GM12878 (cell line): ENCODE data around the gene ANKRD31. TPM values are rescaled to one million over a fixed set of nuclear protein-coding genes. Genes with fewer than 3 reads are reported as not detected.

ENCODE experiments used
- ATAC-seq: fragments of 200-7000 bp; cut with Tn5 transposase; 3 replicates; pipeline ENCODE4 v1.9.1; 2020; ENCODE audit warnings: mild to moderate bottlenecking, moderate library complexity
- BruUV-seq: library from RNA; stranded (reverse); fragments of 400-500 nt; replicated peaks from 2 replicates; lab custom pipeline; 2021; lab: Mats Ljungman, UMichigan
- CTCF ChIA-PET: fragments of 300-600 bp; sonication (Branson Sonifier 250); formaldehyde crosslinking; extraction: SDS; loops from one replicate; lab custom pipeline; 2021; ENCODE audit warnings: inconsistent platforms; lab: Yijun Ruan, JAX
- POLR2A ChIA-PET: fragments of 350-600 bp; formaldehyde crosslinking; extraction: SDS; loops from one replicate; lab custom pipeline; 2021; ENCODE audit warnings: inconsistent platforms; lab: Charles Lee
- RAD21 ChIA-PET: fragments of 300-600 bp; sonication (Branson Sonifier 250); formaldehyde crosslinking; loops from one replicate; lab custom pipeline; 2023; ENCODE audit warnings: antibody characterized with exemption; ENCODE audit not compliant: unreplicated experiment; lab: Charles Lee
- SMC1A ChIA-PET: fragments of 300-600 bp; sonication (Branson Sonifier 250); formaldehyde crosslinking; loops from one replicate; lab custom pipeline; 2023; ENCODE audit not compliant: unreplicated experiment, uncharacterized antibody; lab: Charles Lee
- DNase-seq: peaks from one replicate; pipeline ENCODE4 v3.0.0-alpha.2; 2011; ENCODE audit warnings: low read depth, low spot score
- FAIRE-seq: peaks from 3 replicates; lab custom pipeline; 2011; peaks lifted over from hg19 to GRCh38; lab: Jason Lieb, UNC
- H2AFZ ChIP-seq: 2 replicates; pipeline ENCODE4 v1.6.0; 2011; ENCODE audit warnings: low read depth, low read length, control low read depth; ENCODE audit not compliant: control insufficient read depth
- H3K27ac ChIP-seq: 2 replicates; pipeline ENCODE4 v1.5.1; 2011; ENCODE audit warnings: control low read depth; ENCODE audit not compliant: control insufficient read depth, insufficient read depth
- H3K27me3 ChIP-seq, 2 experiments: replicated peaks in 1 of 2; 2 replicates each; pipeline versions ENCODE4 v1.6.0 to v1.6.1; 2011; ENCODE audit warnings: low read length in 1 of 2; ENCODE audit not compliant: control insufficient read depth in 2 of 2, insufficient read depth in 2 of 2
- H3K36me3 ChIP-seq, 2 experiments: 2 replicates each; pipeline ENCODE4 v1.5.1; 2011; ENCODE audit warnings: low read length in 1 of 2; ENCODE audit not compliant: control insufficient read depth in 2 of 2, insufficient read depth in 2 of 2
- H3K4me1 ChIP-seq: 2 replicates; pipeline ENCODE4 v1.6.1; 2011; ENCODE audit warnings: mild to moderate bottlenecking, low read length, moderate library complexity, mixed read lengths; ENCODE audit not compliant: control insufficient read depth, insufficient read depth
- H3K4me2 ChIP-seq: 2 replicates; pipeline ENCODE4 v1.6.0; 2011; ENCODE audit warnings: control low read depth; ENCODE audit not compliant: control insufficient read depth, insufficient read depth
- H3K4me3 ChIP-seq: fragments of 200-600 bp; sonication (generic); 2 replicates; pipeline ENCODE4 v1.5.1; 2016
- H3K79me2 ChIP-seq: 2 replicates; pipeline ENCODE4 v1.6.0; 2011; ENCODE audit warnings: low read length; ENCODE audit not compliant: control insufficient read depth, insufficient read depth
- H3K9ac ChIP-seq: 2 replicates; pipeline ENCODE4 v1.8.0; 2011; ENCODE audit warnings: low read length, control low read depth, mixed read lengths; ENCODE audit not compliant: control insufficient read depth, insufficient read depth
- H3K9me3 ChIP-seq: replicated peaks from 3 replicates; pipeline ENCODE4 v1.5.1; 2011; ENCODE audit warnings: mild to moderate bottlenecking, low read length; ENCODE audit not compliant: control insufficient read depth, insufficient read depth
- H4K20me1 ChIP-seq: 2 replicates; pipeline ENCODE4 v1.6.0; 2011; ENCODE audit not compliant: control insufficient read depth, insufficient read depth
- ASH2L ChIP-seq: fragments of 300-600, 200-600 bp; sonication (generic); IDR thresholded peaks from 2 replicates; pipeline ENCODE4 v1.6.1; 2017; ENCODE audit warnings: low read depth, mild to moderate bottlenecking, borderline replicate concordance
- BMI1 ChIP-seq: fragments of 450-650 bp; IDR thresholded peaks from 2 replicates; pipeline ENCODE4 v1.6.1; 2016; ENCODE audit warnings: mild to moderate bottlenecking, moderate library complexity, borderline replicate concordance
- EGR1 ChIP-seq, 2 experiments: IDR thresholded peaks; 1 replicate in 1 of 2; 2 replicates in 1 of 2; pipeline ENCODE4 v1.6.1; 2011 to 2012; ENCODE audit warnings: low read depth in 2 of 2, low read length in 2 of 2, borderline replicate concordance in 1 of 2, mild to moderate bottlenecking in 1 of 2, moderate library complexity in 1 of 2
- HDAC6 ChIP-seq: fragments of 200-600 bp; sonication (generic); IDR thresholded peaks from one replicate; pipeline ENCODE4 v1.8.0; 2017; ENCODE audit warnings: antibody characterized with exemption; ENCODE audit not compliant: unreplicated experiment
- IKZF1 ChIP-seq: fragments of 450-650 bp; conservative IDR thresholded peaks from 2 replicates; pipeline ENCODE4 v1.6.1; 2017; ENCODE audit warnings: antibody characterized with exemption, mild to moderate bottlenecking
- LARP7 ChIP-seq: fragments of 450-650 bp; IDR thresholded peaks from 2 replicates; pipeline ENCODE4 v1.6.1; 2017; ENCODE audit warnings: mild to moderate bottlenecking
- MXI1 ChIP-seq: fragments of 150-350 bp; IDR thresholded peaks from 2 replicates; pipeline ENCODE4 v1.6.1; 2011; ENCODE audit warnings: low read depth, mild to moderate bottlenecking, inconsistent platforms, low read length, improper control_type of control experiment
- MYB ChIP-seq: fragments of 150-350 bp; IDR thresholded peaks from 2 replicates; pipeline ENCODE4 v1.6.1; 2014; ENCODE audit warnings: mild to moderate bottlenecking, low read depth, low read length, borderline replicate concordance
- NFYB ChIP-seq: IDR thresholded peaks from 2 replicates; pipeline ENCODE4 v1.6.1; 2011; ENCODE audit warnings: low read depth, mild to moderate bottlenecking, low read length, improper control_type of control experiment, moderate library complexity; ENCODE audit not compliant: insufficient read depth
- RELA ChIP-seq: fragments of 450-650 bp; IDR thresholded peaks from 2 replicates; pipeline ENCODE4 v1.8.0; 2014; ENCODE audit warnings: borderline replicate concordance; ENCODE audit not compliant: partially characterized antibody
- SMARCA5 ChIP-seq: fragments of 450-650 bp; IDR thresholded peaks from 2 replicates; pipeline ENCODE4 v1.6.1; 2017; ENCODE audit warnings: mild to moderate bottlenecking
- WRNIP1 ChIP-seq: IDR thresholded peaks from 2 replicates; pipeline ENCODE4 v1.6.1; 2011; ENCODE audit warnings: low read depth, low read length, improper control_type of control experiment, borderline replicate concordance
- WGBS: methylation state at CpG from one replicate; pipeline ENCODE4 v1.1.6; 2016; ENCODE audit warnings: low lambda C conversion rate; ENCODE audit not compliant: insufficient replicate concordance, insufficient coverage; ENCODE audit errors: missing lambda C conversion rate; 5-methylcytosine and 5-hydroxymethylcytosine counted together
- in situ Hi-C: fragments of 300-500 bp; cut with MboI; formaldehyde crosslinking; loops from 9 replicates; pipeline ENCODE4 v1.14.3; 2018; ENCODE audit warnings: mixed read lengths
- intact Hi-C: fragments of 100-400 bp; cut with micrococcal nuclease; formaldehyde crosslinking; loops from one replicate; pipeline ENCODE4 v1.14.2; 2022; ENCODE audit not compliant: unreplicated experiment
- polyA plus RNA-seq, 11 experiments: library from polyadenylated mRNA; depleted of rRNA in 4 of 11; unstranded in 6 of 11; stranded (reverse) in 5 of 11; fragments of >200 nt; fragmentation: Nextera tagmentation in 4 of 11; fragmentation: Illumina TruSeq in 1 of 11; extraction: Ambion mirVana in 4 of 11; extraction: Trizol in 1 of 11; gene quantifications; 1 replicate in 1 of 11; 2 replicates in 10 of 11; pipeline versions ENCODE4 v1.2.1 to v1.2.3, GENCODE V29; 2011 to 2016; ENCODE audit warnings: inconsistent platforms in 2 of 11, missing spikeins in 2 of 11, low read depth in 1 of 11
- total RNA-seq, 4 experiments: library from RNA; depleted of rRNA in 3 of 4; stranded (reverse); fragments of >200 nt in 3 of 4; fragmentation: Illumina TruSeq in 1 of 4; extraction: Trizol in 1 of 4; gene quantifications; 2 replicates each; pipeline versions ENCODE4 v1.2.1 to v1.2.3, GENCODE V29; 2013 to 2021
- TF ChIP-seq, protein P1 (sequence below): fragments of 450-650 bp; IDR thresholded peaks from 2 replicates; pipeline ENCODE4 v1.6.1; 2018; ENCODE audit warnings: borderline replicate concordance, mild to moderate bottlenecking; ENCODE audit not compliant: partially characterized antibody
- TF ChIP-seq, protein P2 (sequence below): fragments of 450-650 bp; IDR thresholded peaks from 2 replicates; pipeline ENCODE4 v1.6.1; 2016; ENCODE audit warnings: mild to moderate bottlenecking, moderate library complexity, borderline replicate concordance

The ANKRD31 gene
- total and polyA plus RNA-seq, 10 of the 15 experiments (the other 5 are each of a cell fraction or from before 2014, with no cell fraction given), result under 0.01 to 0.10 (median 0.04) TPM; not detected in 3

DNA sequence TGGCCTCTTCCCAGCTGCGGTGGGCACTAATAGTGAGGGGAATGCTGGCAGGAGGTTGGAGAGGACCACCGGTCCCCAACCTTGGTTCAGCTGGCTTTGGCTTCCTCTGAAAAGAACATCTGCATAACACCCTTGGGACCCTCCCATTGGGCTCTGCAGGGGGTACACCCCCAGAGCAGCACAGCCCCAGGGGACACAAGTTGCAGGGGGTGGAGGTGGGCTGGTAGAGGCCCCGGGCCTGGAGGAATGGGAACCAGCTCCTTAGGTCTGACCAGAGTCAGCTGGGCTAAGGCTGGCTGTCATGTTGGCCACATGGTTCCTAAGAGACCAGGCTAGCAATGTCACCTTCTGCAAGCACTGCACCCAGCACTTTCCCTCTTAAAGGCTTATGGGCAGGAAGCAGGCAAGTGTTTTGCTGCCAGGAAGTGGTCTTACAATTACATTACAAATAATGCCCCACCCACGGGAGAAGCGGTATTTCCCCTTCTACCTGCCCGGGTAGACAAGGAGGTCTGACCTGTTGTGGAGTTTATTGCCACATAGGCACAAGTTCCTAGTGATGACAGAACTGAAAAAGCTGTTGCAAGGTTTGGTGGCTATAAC, 202.4 kb downstream of the ANKRD31 start:
- intact Hi-C loops (no loop called here), in situ Hi-C loops (no loop called here)
- ATAC-seq (no peak), FAIRE-seq (no peak), DNase-seq (no peak)
- Histone ChIP-seq H3K9me3 (no peaks in the 10 kb centered on the region), H3K9ac (no peak overlapping the region), H3K27ac (no peak overlapping the region), H3K79me2 (no peaks in the 10 kb centered on the region), H3K36me3 (no peaks in the 10 kb centered on the region), H3K4me3 (no peak overlapping the region), H4K20me1 (no peaks in the 10 kb centered on the region), H3K4me1 (no peaks in the 10 kb centered on the region), H3K27me3 (no peaks in the 10 kb centered on the region), H2AFZ (no peak overlapping the region), H3K4me2 (no peak overlapping the region)
- TF ChIP-seq RELA (no peak), IKZF1 (no peak), SMARCA5 (no peak), HDAC6 (no peak), WRNIP1 (no peak), MXI1 (no peak), ASH2L (no peak), LARP7 (no peak), MYB (no peak), BMI1 (no peak), NFYB (no peak), EGR1 (IDR thresholded peaks at IDR 0.05; ENCODE audit: borderline replicate concordance in 1 of 2, low read depth in 2 of 2, low read length in 2 of 2) (no peak)
- TF ChIP-seq, protein P1, sequence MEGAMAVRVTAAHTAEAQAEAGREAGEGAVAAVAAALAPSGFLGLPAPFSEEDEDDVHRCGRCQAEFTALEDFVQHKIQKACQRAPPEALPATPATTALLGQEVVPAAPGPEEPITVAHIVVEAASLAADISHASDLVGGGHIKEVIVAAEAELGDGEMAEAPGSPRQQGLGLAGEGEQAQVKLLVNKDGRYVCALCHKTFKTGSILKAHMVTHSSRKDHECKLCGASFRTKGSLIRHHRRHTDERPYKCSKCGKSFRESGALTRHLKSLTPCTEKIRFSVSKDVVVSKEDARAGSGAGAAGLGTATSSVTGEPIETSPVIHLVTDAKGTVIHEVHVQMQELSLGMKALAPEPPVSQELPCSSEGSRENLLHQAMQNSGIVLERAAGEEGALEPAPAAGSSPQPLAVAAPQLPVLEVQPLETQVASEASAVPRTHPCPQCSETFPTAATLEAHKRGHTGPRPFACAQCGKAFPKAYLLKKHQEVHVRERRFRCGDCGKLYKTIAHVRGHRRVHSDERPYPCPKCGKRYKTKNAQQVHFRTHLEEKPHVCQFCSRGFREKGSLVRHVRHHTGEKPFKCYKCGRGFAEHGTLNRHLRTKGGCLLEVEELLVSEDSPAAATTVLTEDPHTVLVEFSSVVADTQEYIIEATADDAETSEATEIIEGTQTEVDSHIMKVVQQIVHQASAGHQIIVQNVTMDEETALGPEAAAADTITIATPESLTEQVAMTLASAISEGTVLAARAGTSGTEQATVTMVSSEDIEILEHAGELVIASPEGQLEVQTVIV, result no peak
- TF ChIP-seq, protein P2, sequence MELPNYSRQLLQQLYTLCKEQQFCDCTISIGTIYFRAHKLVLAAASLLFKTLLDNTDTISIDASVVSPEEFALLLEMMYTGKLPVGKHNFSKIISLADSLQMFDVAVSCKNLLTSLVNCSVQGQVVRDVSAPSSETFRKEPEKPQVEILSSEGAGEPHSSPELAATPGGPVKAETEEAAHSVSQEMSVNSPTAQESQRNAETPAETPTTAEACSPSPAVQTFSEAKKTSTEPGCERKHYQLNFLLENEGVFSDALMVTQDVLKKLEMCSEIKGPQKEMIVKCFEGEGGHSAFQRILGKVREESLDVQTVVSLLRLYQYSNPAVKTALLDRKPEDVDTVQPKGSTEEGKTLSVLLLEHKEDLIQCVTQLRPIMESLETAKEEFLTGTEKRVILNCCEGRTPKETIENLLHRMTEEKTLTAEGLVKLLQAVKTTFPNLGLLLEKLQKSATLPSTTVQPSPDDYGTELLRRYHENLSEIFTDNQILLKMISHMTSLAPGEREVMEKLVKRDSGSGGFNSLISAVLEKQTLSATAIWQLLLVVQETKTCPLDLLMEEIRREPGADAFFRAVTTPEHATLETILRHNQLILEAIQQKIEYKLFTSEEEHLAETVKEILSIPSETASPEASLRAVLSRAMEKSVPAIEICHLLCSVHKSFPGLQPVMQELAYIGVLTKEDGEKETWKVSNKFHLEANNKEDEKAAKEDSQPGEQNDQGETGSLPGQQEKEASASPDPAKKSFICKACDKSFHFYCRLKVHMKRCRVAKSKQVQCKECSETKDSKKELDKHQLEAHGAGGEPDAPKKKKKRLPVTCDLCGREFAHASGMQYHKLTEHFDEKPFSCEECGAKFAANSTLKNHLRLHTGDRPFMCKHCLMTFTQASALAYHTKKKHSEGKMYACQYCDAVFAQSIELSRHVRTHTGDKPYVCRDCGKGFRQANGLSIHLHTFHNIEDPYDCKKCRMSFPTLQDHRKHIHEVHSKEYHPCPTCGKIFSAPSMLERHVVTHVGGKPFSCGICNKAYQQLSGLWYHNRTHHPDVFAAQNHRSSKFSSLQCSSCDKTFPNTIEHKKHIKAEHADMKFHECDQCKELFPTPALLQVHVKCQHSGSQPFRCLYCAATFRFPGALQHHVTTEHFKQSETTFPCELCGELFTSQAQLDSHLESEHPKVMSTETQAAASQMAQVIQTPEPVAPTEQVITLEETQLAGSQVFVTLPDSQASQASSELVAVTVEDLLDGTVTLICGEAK, result no peak
- 27% methylated on average over 6 of the region's 6 CpGs for WGBS
- CTCF ChIA-PET, result no interaction called here
- no TSS peak for BruUV-seq
- POLR2A ChIA-PET, result no interaction called here
- SMC1A ChIA-PET, result no interaction called here
- RAD21 ChIA-PET, result no interaction called here
